Activated naive CD8-positive, alpha-beta T cell treated with anti-CD3 and anti-CD28 coated beads, Interleukin-2, amount 10 ng/mL, durations not matched to agents 7 days and 5 days (primary cell): ENCODE measurements around the gene SNRPA. TPM values are rescaled to one million over a fixed set of nuclear protein-coding genes. Genes with fewer than 3 reads are reported as not detected.

Source experiments
- ATAC-seq: fragments of 150-1000 bp; cut with Tn5 transposase; one replicate; pipeline ENCODE4 v1.10.0; 2021; ENCODE audit warnings: low read depth, moderate library complexity
- POLR2A ChIA-PET: fragments of 350-600 bp; sonication (Branson Sonifier 250); formaldehyde crosslinking; loops from one replicate; lab custom pipeline; 2021; ENCODE audit warnings: antibody characterized with exemption; lab: Charles Lee
- DNase-seq: peaks from one replicate; pipeline ENCODE4 v3.0.0; 2021
- H3K27ac Mint-ChIP-seq: one replicate; pipeline ENCODE4 v1.8.0; 2022; ENCODE audit warnings: mild to moderate bottlenecking, mixed read lengths
- H3K27me3 Mint-ChIP-seq: one replicate; pipeline ENCODE4 v1.8.0; 2022; ENCODE audit warnings: mild to moderate bottlenecking, moderate library complexity, mixed read lengths
- H3K36me3 Mint-ChIP-seq: one replicate; pipeline ENCODE4 v1.8.0; 2021; ENCODE audit warnings: mild to moderate bottlenecking, mixed read lengths
- H3K4me1 Mint-ChIP-seq: one replicate; pipeline ENCODE4 v1.8.0; 2021; ENCODE audit warnings: mixed read lengths
- H3K4me3 Mint-ChIP-seq: one replicate; pipeline ENCODE4 v1.8.0; 2022; ENCODE audit warnings: mild to moderate bottlenecking, moderate library complexity, mixed read lengths
- H3K9me3 Mint-ChIP-seq: one replicate; pipeline ENCODE4 v1.8.0; 2021; ENCODE audit warnings: mixed read lengths
- total RNA-seq, 2 experiments: library from RNA; stranded (reverse); gene quantifications; one replicate each; pipeline ENCODE4 v1.2.3, GENCODE V29; 2021

Gene SNRPA
- total RNA-seq, 2 experiments from 2014 or later = 145 to 157 TPM

GRCh38 chr19:40797166-40797962, 46.4 kb downstream of the SNRPA start:
- POLR2A ChIA-PET = interaction anchor here (1.5 to 6.0 kb wide), 5 partner anchors 9 to 134 kb away, joined by 4 to 79 read pairs (median 7); partner anchors contain the start of genes ACTMAP, RAB4B and SNRPA
- peak overlapping the region; percentile 93 for H3K4me3 Mint-ChIP-seq
- H3K4me1 Mint-ChIP-seq = peaks cover 31% of the 10 kb centered on the region
- no peaks in the 10 kb centered on the region for H3K27me3 Mint-ChIP-seq
- DNase-seq (no peak), ATAC-seq (no peak)
- H3K9me3 Mint-ChIP-seq = no peaks in the 10 kb centered on the region
- peak overlapping the region; percentile 97 for H3K27ac Mint-ChIP-seq
- H3K36me3 Mint-ChIP-seq = peaks cover 22% of the 10 kb centered on the region

- Mint-ChIP-seq H3K27me3 (no peaks in the 10 kb centered on the region), H3K27ac (peak overlapping the region; percentile 97), H3K4me1 (peaks cover 35% of the 10 kb centered on the region), H3K36me3 (peaks cover 23% of the 10 kb centered on the region), H3K9me3 (no peaks in the 10 kb centered on the region), H3K4me3 (peak overlapping the region; percentile 93)
- POLR2A ChIA-PET = interaction anchor here (0.7 to 6.0 kb wide), 10 partner anchors 9 to 185 kb away, joined by 3 to 79 read pairs (median 6); partner anchors contain the start of genes ACTMAP, RAB4B and SNRPA
- peak; percentile 34 for ATAC-seq
- DNase-seq = peak; percentile 72
Measured at GRCh38 chr19:40797963-40798682, 47.1 kb downstream of the SNRPA start.

GRCh38 chr19:40798683-40799557, 47.9 kb downstream of the SNRPA start, which contains the start of gene EGLN2:
Gene EGLN2 (plus strand): TSS chr19:40799191. CDS start chr19:40800573, 1,382 bp downstream.
- Mint-ChIP-seq H3K9me3 (no peaks in the 10 kb centered on the region), H3K4me3 (peak within 1 kb of the TSS; percentile 98), H3K36me3 (peaks cover 25% of the 10 kb centered on the region), H3K27me3 (no peaks in the 10 kb centered on the region), H3K27ac (peak within 1 kb of the TSS; percentile 97), H3K4me1 (peaks cover 43% of the 10 kb centered on the region)
- ATAC-seq (peak; percentile 79), DNase-seq (peak; percentile 100)
- POLR2A ChIA-PET = interaction anchor here (0.7 to 6.0 kb wide), 10 partner anchors 8 to 186 kb away, joined by 3 to 79 read pairs (median 6); partner anchors contain the start of genes ACTMAP, RAB4B and SNRPA

GRCh38 chr19:40799558-40800338, 48.7 kb downstream of the SNRPA start:
- H3K4me3 Mint-ChIP-seq = peak overlapping the region; percentile 98
- POLR2A ChIA-PET = interaction anchor here (1.0 to 6.0 kb wide), 5 partner anchors 8 to 50 kb away, joined by 3 to 79 read pairs (median 6); partner anchors contain the start of genes ACTMAP, RAB4B and SNRPA
- ATAC-seq = no peak

GRCh38 chr19:40800339-40800996, 49.5 kb downstream of the SNRPA start:
- ATAC-seq (no peak), DNase-seq (peak; percentile 49)
- peaks cover 32% of the 10 kb centered on the region for H3K36me3 Mint-ChIP-seq
- no peaks in the 10 kb centered on the region for H3K9me3 Mint-ChIP-seq
- peaks cover 59% of the 10 kb centered on the region for H3K4me1 Mint-ChIP-seq
- peak overlapping the region; percentile 98 for H3K4me3 Mint-ChIP-seq
- POLR2A ChIA-PET = interaction anchor here (1.0 to 6.0 kb wide), 3 partner anchors 7 to 50 kb away, joined by 3 to 79 read pairs (median 23); partner anchors contain the start of genes ACTMAP, RAB4B and SNRPA
- peak overlapping the region; percentile 88 for H3K27ac Mint-ChIP-seq
- H3K27me3 Mint-ChIP-seq = no peaks in the 10 kb centered on the region

More at GRCh38 chr19:40799558-40800338, 48.7 kb downstream of the SNRPA start:
- Mint-ChIP-seq H3K27ac (peak overlapping the region; percentile 88), H3K36me3 (peaks cover 29% of the 10 kb centered on the region), H3K27me3 (no peaks in the 10 kb centered on the region), H3K4me1 (peaks cover 52% of the 10 kb centered on the region), H3K9me3 (no peaks in the 10 kb centered on the region)
- DNase-seq = peak; percentile 58

- Mint-ChIP-seq H3K36me3 (peaks cover 32% of the 10 kb centered on the region), H3K27me3 (no peaks in the 10 kb centered on the region), H3K4me1 (peaks cover 62% of the 10 kb centered on the region), H3K9me3 (no peaks in the 10 kb centered on the region), H3K4me3 (peak overlapping the region; percentile 98), H3K27ac (peak overlapping the region; percentile 88)
- POLR2A ChIA-PET = interaction anchor here (1.0 to 6.0 kb wide), 3 partner anchors 23 to 51 kb away, joined by 5 to 79 read pairs (median 23); partner anchors contain the start of genes ACTMAP, RAB4B and SNRPA
- DNase-seq (no peak), ATAC-seq (no peak)
Measured at GRCh38 chr19:40800997-40801377, 50.0 kb downstream of the SNRPA start.

GRCh38 chr19:40801426-40802299, 50.7 kb downstream of the SNRPA start:
- ATAC-seq = no peak
- POLR2A ChIA-PET = interaction anchor here (0.5 to 6.1 kb wide), 5 partner anchors 15 to 52 kb away, joined by 3 to 79 read pairs (median 23); partner anchors contain the start of genes ACTMAP, RAB4B and SNRPA
- Mint-ChIP-seq H3K27me3 (no peaks in the 10 kb centered on the region), H3K4me3 (peak overlapping the region; percentile 98), H3K27ac (peak overlapping the region; percentile 93), H3K4me1 (peaks cover 68% of the 10 kb centered on the region), H3K9me3 (no peaks in the 10 kb centered on the region), H3K36me3 (peaks cover 33% of the 10 kb centered on the region)
- no peak for DNase-seq

- H3K27ac Mint-ChIP-seq = peak overlapping the region; percentile 93
- peaks cover 71% of the 10 kb centered on the region for H3K4me1 Mint-ChIP-seq
- H3K27me3 Mint-ChIP-seq = no peaks in the 10 kb centered on the region
- H3K4me3 Mint-ChIP-seq = peak overlapping the region; percentile 98
- no peaks in the 10 kb centered on the region for H3K9me3 Mint-ChIP-seq
- POLR2A ChIA-PET = interaction anchor here (0.5 to 6.1 kb wide), 4 partner anchors 14 to 85 kb away, joined by 3 to 57 read pairs (median 15); partner anchors contain the start of genes ACTMAP, COQ8B, ITPKC and RAB4B
- ATAC-seq (no peak), DNase-seq (peak; percentile 44)
- peaks cover 33% of the 10 kb centered on the region for H3K36me3 Mint-ChIP-seq
Measured at GRCh38 chr19:40802300-40803169, 51.5 kb downstream of the SNRPA start.

- H3K27me3 Mint-ChIP-seq = no peaks in the 10 kb centered on the region
- DNase-seq = no peak
- H3K36me3 Mint-ChIP-seq = peaks cover 37% of the 10 kb centered on the region
- POLR2A ChIA-PET = interaction anchor here (1.0 to 6.1 kb wide), 4 partner anchors 16 to 86 kb away, joined by 3 to 57 read pairs (median 15); partner anchors contain the start of genes ACTMAP, COQ8B, ITPKC and RAB4B
- H3K4me1 Mint-ChIP-seq = peaks cover 68% of the 10 kb centered on the region
- no peak for ATAC-seq
- H3K4me3 Mint-ChIP-seq = peak overlapping the region; percentile 98
- peak overlapping the region; percentile 93 for H3K27ac Mint-ChIP-seq
- no peaks in the 10 kb centered on the region for H3K9me3 Mint-ChIP-seq
Measured at GRCh38 chr19:40803170-40803856, 52.3 kb downstream of the SNRPA start.
